T-helper 1 cell treated with Interleukin-12 subunit alpha and Interleukin-12 subunit beta and Interleukin-4 antibody, amounts not matched to agents 30 μg/mL and 1 μg/mL, for 36 hours (primary cell): ENCODE data around the gene ANTXR2.

ENCODE experiments used
- H3K27ac Mint-ChIP-seq: one replicate; pipeline ENCODE4 v1.8.0; 2021; ENCODE audit warnings: mild to moderate bottlenecking, mixed read lengths
- H3K27me3 Mint-ChIP-seq: one replicate; pipeline ENCODE4 v1.8.0; 2021; ENCODE audit warnings: low read depth, mixed read lengths
- H3K36me3 Mint-ChIP-seq: one replicate; pipeline ENCODE4 v1.8.0; 2021; ENCODE audit warnings: low read depth, mixed read lengths
- H3K4me1 Mint-ChIP-seq: one replicate; pipeline ENCODE4 v1.8.0; 2021; ENCODE audit warnings: low read depth, mixed read lengths
- H3K4me3 Mint-ChIP-seq: one replicate; pipeline ENCODE4 v1.8.0; 2021; ENCODE audit warnings: mild to moderate bottlenecking, moderate library complexity, mixed read lengths
- H3K9me3 Mint-ChIP-seq: one replicate; pipeline ENCODE4 v1.8.0; 2021; ENCODE audit warnings: mixed read lengths

The ANTXR2 gene

GRCh38 chr4:80069108-80069836, 3.8 kb downstream of the ANTXR2 start:
- no peaks in the 10 kb centered on the region for H3K9me3 Mint-ChIP-seq
- H3K4me1 Mint-ChIP-seq: peaks cover 56% of the 10 kb centered on the region
- H3K36me3 Mint-ChIP-seq: peaks cover 54% of the 10 kb centered on the region
- peak overlapping the region; percentile 96 for H3K4me3 Mint-ChIP-seq
- peak overlapping the region; percentile 37 for H3K27ac Mint-ChIP-seq
- no peaks in the 10 kb centered on the region for H3K27me3 Mint-ChIP-seq

DNA sequence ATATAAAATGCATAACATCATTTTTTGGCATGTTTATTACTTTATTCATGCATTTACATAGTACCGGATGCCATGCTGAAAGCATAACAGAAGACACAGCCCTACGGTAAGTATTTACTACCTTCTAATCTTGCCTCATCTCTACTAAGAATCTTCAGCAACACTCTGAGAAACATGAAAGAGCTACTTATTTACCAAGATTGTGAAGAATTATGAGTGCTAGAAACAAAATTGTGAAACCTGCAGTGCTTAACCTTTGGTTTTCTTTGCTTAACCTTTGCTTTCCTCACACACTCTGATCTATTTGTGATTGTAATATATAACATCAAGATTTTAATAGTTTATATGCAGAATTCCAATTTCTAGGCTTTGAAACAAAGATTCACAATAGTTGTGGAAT, 7.4 kb downstream of the ANTXR2 start:
- Mint-ChIP-seq H3K27me3 (no peaks in the 10 kb centered on the region), H3K4me1 (peaks cover 52% of the 10 kb centered on the region), H3K36me3 (peaks cover 61% of the 10 kb centered on the region), H3K4me3 (no peak overlapping the region), H3K27ac (no peak overlapping the region), H3K9me3 (no peaks in the 10 kb centered on the region)

DNA sequence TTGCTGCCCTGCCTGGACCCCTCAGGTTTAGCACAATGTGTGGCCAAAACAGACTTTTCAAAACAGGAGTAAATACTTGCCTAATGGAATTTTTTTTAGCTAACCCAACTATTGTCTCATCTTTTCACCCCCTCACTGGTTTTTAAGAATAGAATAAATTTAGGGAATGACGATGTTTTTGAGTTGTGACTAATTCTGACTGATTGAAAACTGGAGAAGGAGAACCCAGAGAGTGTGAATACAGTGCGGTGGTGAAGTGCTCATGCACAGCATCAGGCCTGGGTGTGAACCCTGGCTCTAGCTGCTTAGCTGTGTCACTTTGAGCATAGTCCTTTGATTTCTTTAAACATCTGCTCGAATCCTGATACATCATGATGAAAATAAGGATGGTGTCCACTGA, 10.5 kb downstream of the ANTXR2 start:
- H3K4me3 Mint-ChIP-seq: no peak overlapping the region
- peaks cover 51% of the 10 kb centered on the region for H3K4me1 Mint-ChIP-seq
- no peak overlapping the region for H3K27ac Mint-ChIP-seq
- no peaks in the 10 kb centered on the region for H3K27me3 Mint-ChIP-seq
- H3K9me3 Mint-ChIP-seq: no peaks in the 10 kb centered on the region
- H3K36me3 Mint-ChIP-seq: peaks cover 50% of the 10 kb centered on the region

DNA sequence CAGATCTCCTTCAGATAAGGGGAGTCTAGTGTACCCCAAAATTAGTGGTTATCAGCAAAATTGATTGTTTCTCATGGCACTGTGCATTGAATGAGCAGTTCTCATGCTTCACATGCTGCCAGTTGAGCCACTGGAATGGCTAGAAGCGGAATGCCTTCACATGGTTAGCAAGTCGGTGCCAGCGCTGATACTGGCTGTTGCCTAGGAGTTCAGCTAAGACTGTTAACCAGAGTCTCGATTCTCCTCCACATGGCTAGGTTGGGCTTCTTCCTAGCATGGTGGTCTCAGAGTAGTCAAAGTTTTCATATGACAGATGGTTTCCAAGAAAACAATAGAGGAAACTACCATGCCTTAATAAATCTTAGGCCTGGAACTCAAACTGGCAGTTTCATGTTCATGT, 12.2 kb downstream of the ANTXR2 start:
- Mint-ChIP-seq H3K36me3 (peaks cover 50% of the 10 kb centered on the region), H3K9me3 (no peaks in the 10 kb centered on the region), H3K27ac (no peak overlapping the region), H3K27me3 (no peaks in the 10 kb centered on the region), H3K4me3 (no peak overlapping the region), H3K4me1 (peaks cover 49% of the 10 kb centered on the region)

- Mint-ChIP-seq H3K27me3 (no peaks in the 10 kb centered on the region), H3K36me3 (peaks cover 54% of the 10 kb centered on the region), H3K4me1 (peaks cover 47% of the 10 kb centered on the region), H3K9me3 (no peaks in the 10 kb centered on the region), H3K27ac (peak overlapping the region; percentile 96), H3K4me3 (peak overlapping the region; percentile 68)
These were observed 14.3 kb downstream of the ANTXR2 start for GRCh38 chr4:80058740-80059139.

DNA sequence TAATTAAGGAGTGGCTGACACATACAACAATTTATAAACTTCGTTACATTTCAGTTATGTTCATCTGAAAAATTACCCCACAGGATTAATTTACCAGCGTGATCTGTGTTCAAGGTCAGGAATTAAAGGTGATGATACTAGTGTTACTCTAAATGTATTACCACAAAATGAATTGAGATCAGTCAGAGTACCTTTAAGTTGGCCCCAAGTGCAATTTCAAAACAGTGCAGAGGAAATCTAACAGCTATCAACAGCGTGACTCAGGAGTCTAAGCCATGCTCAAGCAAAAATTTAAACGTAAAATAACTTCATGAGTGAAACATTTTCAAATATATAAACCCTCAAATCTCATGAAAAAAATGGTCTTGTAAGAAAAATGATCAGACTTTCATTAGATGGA, 18.7 kb downstream of the ANTXR2 start:
- Mint-ChIP-seq H3K27ac (no peak overlapping the region), H3K36me3 (peaks cover 70% of the 10 kb centered on the region), H3K9me3 (no peaks in the 10 kb centered on the region), H3K4me1 (peaks cover 39% of the 10 kb centered on the region), H3K27me3 (no peaks in the 10 kb centered on the region), H3K4me3 (no peak overlapping the region)

GRCh38 chr4:80053140-80053910, 19.7 kb downstream of the ANTXR2 start:
- H3K27me3 Mint-ChIP-seq: no peaks in the 10 kb centered on the region
- no peaks in the 10 kb centered on the region for H3K9me3 Mint-ChIP-seq
- H3K4me3 Mint-ChIP-seq: no peak overlapping the region
- H3K36me3 Mint-ChIP-seq: peaks cover 73% of the 10 kb centered on the region
- peaks cover 37% of the 10 kb centered on the region for H3K4me1 Mint-ChIP-seq
- H3K27ac Mint-ChIP-seq: no peak overlapping the region

GRCh38 chr4:80049813-80050534, 23.1 kb downstream of the ANTXR2 start:
- Mint-ChIP-seq H3K4me3 (no peak overlapping the region), H3K27ac (no peak overlapping the region), H3K4me1 (peaks cover 24% of the 10 kb centered on the region), H3K36me3 (peaks cover 62% of the 10 kb centered on the region), H3K27me3 (no peaks in the 10 kb centered on the region), H3K9me3 (no peaks in the 10 kb centered on the region)

DNA sequence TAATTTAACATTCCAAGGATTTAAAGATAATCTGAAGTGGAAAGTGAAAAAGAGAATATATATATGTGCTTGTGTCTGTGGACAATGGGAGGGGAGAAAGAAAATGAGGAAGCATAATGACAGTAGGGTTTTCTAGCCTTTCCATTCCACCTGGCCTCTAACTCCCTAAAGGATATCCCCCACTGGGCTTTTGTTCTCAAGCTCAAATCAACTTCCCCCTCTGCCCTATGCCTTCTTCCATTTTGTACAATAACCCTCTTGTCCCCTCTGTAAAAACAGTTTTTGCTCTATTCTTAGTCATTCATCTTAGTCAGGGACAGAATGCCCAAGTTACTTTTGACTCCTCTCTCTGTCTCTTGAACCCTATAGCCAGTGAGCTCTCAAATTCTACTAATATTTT, 23.6 kb downstream of the ANTXR2 start:
- H3K9me3 Mint-ChIP-seq: no peaks in the 10 kb centered on the region
- H3K36me3 Mint-ChIP-seq: peaks cover 60% of the 10 kb centered on the region
- no peak overlapping the region for H3K27ac Mint-ChIP-seq
- H3K4me3 Mint-ChIP-seq: no peak overlapping the region
- peaks cover 21% of the 10 kb centered on the region for H3K4me1 Mint-ChIP-seq
- H3K27me3 Mint-ChIP-seq: no peaks in the 10 kb centered on the region

DNA sequence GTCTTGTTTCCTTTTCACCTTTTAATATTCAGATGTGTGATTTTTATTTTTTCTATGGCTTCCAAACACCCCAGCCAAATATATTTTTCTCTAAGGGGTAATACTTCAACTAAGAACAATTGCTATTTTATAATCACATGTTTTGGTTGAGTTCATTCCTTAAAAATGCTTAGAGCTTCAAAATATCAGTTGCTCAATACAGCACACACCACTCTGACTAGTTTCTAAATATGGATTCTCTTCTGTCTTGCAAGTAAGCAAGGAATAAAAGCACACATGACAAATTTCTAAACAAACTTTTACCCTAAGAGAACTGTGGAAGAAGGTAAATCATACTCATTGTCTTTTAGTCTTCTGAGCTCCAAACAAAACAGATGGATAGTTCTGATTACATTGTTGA, 27.2 kb downstream of the ANTXR2 start:
- Mint-ChIP-seq H3K4me3 (no peak overlapping the region), H3K27me3 (no peaks in the 10 kb centered on the region), H3K9me3 (no peaks in the 10 kb centered on the region), H3K36me3 (peaks cover 56% of the 10 kb centered on the region), H3K4me1 (peaks cover 14% of the 10 kb centered on the region), H3K27ac (no peak overlapping the region)

GRCh38 chr4:80043541-80043940, 29.5 kb downstream of the ANTXR2 start:
- peaks cover 49% of the 10 kb centered on the region for H3K36me3 Mint-ChIP-seq
- H3K4me1 Mint-ChIP-seq: peaks cover 7% of the 10 kb centered on the region
- H3K27ac Mint-ChIP-seq: no peak overlapping the region
- H3K4me3 Mint-ChIP-seq: no peak overlapping the region
- H3K27me3 Mint-ChIP-seq: no peaks in the 10 kb centered on the region
- H3K9me3 Mint-ChIP-seq: peaks cover 3% of the 10 kb centered on the region

GRCh38 chr4:80042821-80043220, 30.2 kb downstream of the ANTXR2 start:
- Mint-ChIP-seq H3K36me3 (peaks cover 49% of the 10 kb centered on the region), H3K27me3 (no peaks in the 10 kb centered on the region), H3K4me3 (no peak overlapping the region), H3K9me3 (peaks cover 3% of the 10 kb centered on the region), H3K4me1 (peaks cover 7% of the 10 kb centered on the region), H3K27ac (no peak overlapping the region)

GRCh38 chr4:80037864-80038263, 35.2 kb downstream of the ANTXR2 start:
- Mint-ChIP-seq H3K27me3 (no peaks in the 10 kb centered on the region), H3K27ac (no peak overlapping the region), H3K4me1 (peaks cover 34% of the 10 kb centered on the region), H3K4me3 (no peak overlapping the region), H3K9me3 (peaks cover 3% of the 10 kb centered on the region), H3K36me3 (peaks cover 43% of the 10 kb centered on the region)

- H3K36me3 Mint-ChIP-seq: peaks cover 40% of the 10 kb centered on the region
These were observed 35.9 kb downstream of the ANTXR2 start for GRCh38 chr4:80036949-80037685.

More at GRCh38 chr4:80036949-80037685, 35.9 kb downstream of the ANTXR2 start:
- Mint-ChIP-seq H3K27ac (peak overlapping the region; percentile 92), H3K9me3 (peaks cover 3% of the 10 kb centered on the region), H3K27me3 (no peaks in the 10 kb centered on the region), H3K4me3 (peak overlapping the region; percentile 73), H3K4me1 (peaks cover 33% of the 10 kb centered on the region)
